ENCODE results near the gene APOB. TPM values are rescaled to one million over a fixed set of nuclear protein-coding genes. Genes with fewer than 3 reads are reported as not detected.
A peak's percentile ranks its signal among the peaks of the same experiment; 100 is the strongest.
"Not testable (repeated sequence)": the region's sequence is repeated elsewhere in the genome, so short reads cannot be mapped to it uniquely, and the experiment has no call there.

APOB gene
- polyA plus RNA-seq, 1 donor from 2014 or later = not detected

- Mint-ChIP-seq H3K27ac (no peak overlapping the region), H3K27me3 (peaks cover 7% of the 10 kb centered on the region), H3K9me3 (peaks cover 0 to 6% (median 0%) of the 10 kb centered on the region in 3 donors), H3K36me3 (no peaks in the 10 kb centered on the region), H3K4me3 (no peak overlapping the region), H3K4me1 (no peaks in the 10 kb centered on the region)
Observed at GRCh38 chr2:21032338-21033236, 11.3 kb downstream of the APOB start.

DNA sequence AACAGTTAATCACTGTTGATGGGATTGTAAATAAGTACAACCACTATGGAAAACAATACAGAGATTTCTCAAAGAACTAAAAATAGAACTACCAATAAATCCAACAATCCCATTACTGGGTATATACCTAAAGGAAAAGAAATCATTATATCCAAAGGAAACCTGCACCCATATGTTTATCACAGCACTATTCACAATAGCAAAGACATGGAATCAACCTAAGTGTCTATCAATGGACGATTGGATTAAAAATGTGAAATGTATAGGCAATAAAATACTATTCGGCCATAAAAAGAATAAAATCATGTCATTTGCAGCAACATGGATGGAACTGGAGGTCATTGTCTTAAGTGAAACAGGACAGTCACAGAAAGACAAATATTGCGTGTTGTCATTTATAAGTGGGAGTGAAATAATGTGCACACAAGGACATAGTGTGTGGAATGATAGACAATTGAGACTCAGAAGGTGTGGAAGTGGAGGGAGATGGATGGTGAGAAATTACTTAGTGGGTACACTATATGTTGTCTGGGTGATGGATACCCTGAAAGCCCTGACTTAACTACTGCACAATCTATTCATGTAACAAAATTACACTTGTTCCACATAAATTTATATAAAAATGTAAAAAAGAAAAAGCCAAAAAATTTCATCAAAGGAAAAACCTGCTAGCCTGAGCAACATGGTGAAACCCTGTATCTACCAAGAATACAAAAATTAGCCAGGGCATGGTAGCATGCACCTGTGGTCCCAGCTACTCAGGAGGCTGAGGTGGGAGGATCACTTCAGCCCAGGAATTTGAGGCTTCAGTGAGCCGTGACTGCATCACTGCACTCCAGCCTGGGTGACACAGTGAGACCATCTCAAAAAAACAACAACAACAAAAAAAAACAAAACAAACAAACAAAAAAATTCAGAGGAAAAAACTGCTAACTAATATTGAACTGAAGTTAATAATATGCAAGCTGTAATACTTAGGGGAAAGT lies 12.6 kb downstream of the APOB start:
- Mint-ChIP-seq H3K36me3 (no peaks in the 10 kb centered on the region), H3K27me3 (peaks cover 9% of the 10 kb centered on the region), H3K9me3 (peaks cover 0 to 4% (median 0%) of the 10 kb centered on the region in 3 donors), H3K4me3 (no peak overlapping the region), H3K4me1 (no peaks in the 10 kb centered on the region), H3K27ac (no peak overlapping the region)

GRCh38 chr2:21029519-21029918 lies 14.4 kb downstream of the APOB start:
- Mint-ChIP-seq H3K4me1 (no peaks in the 10 kb centered on the region), H3K27me3 (peaks cover 8% of the 10 kb centered on the region), H3K9me3 (no peaks in the 10 kb centered on the region), H3K4me3 (no peak overlapping the region), H3K27ac (no peak overlapping the region), H3K36me3 (no peaks in the 10 kb centered on the region)

DNA sequence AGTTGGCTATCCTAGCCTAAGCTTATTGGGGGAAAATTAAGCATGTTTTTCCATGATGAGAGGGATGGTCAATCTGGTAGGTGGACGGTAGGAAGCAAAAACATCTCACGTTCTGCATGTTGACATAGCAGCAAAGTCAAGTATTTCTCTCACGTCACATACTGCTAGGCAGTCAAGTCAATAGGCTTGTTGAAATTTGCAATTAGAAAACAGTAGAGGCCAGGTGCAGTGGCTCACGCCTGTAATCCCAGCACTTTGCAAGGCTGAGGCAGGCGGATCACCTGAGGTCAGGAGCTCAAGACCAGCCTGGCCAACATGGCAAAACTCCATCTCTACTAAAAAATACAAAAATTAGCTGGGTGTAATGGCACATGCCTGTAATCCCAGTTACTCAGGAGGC lies 14.9 kb downstream of the APOB start:
- not testable (repeated sequence) for H3K27ac Mint-ChIP-seq, H3K36me3 Mint-ChIP-seq, H3K4me3 Mint-ChIP-seq, H3K27me3 Mint-ChIP-seq, H3K4me1 Mint-ChIP-seq, H3K9me3 Mint-ChIP-seq

DNA sequence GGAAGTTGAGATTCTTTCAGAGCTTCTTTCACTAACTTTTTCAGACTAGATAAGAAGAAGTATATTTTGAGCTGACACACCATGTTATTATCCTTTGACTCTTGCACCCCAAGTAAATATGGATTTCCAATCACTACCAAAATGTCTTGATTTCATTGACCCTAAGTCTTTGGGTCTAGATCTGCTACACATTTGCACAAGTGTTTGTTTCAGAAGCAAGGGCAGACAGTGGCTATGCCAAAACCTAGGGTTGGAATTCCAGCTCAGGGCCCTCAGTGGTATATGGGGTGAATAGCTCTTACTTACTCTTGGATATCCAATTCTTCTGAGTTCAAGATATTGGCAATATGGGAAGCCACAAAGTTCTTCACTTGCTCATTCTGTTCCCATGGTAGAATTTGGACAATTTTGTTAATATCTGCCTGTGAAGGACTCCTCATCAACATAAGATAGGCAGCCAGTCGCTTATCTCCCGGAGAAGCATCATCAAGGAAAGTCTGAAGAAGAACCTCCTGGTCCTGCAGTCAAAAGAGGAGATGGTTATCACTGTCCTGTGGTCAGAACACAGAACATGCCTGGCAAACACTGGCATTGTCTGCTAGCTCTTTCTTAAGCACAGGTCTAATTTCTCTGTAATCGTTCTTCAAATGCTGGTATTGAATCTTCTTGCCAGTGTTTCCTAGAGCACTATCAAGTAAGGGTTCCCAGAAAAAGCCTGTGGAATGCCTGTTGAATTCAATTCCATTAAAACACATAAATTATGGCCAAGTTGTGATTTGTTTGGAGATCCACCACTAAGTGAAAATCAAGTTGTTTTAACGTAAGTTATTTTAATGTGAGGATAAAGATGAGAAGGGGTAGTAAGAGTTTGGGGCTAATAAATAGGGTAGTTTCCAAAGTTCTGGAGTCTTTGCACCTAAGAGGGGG lies 15.6 kb downstream of the APOB start:
- Mint-ChIP-seq H3K27ac (no peak overlapping the region), H3K9me3 (no peaks in the 10 kb centered on the region), H3K36me3 (no peaks in the 10 kb centered on the region), H3K4me3 (no peak overlapping the region), H3K27me3 (peaks cover 8% of the 10 kb centered on the region), H3K4me1 (no peaks in the 10 kb centered on the region)

- Mint-ChIP-seq H3K36me3 (no peaks in the 10 kb centered on the region), H3K4me3 (no peak overlapping the region), H3K4me1 (no peaks in the 10 kb centered on the region), H3K27me3 (peaks cover 8% of the 10 kb centered on the region), H3K9me3 (no peaks in the 10 kb centered on the region), H3K27ac (no peak overlapping the region)
Observed at GRCh38 chr2:21026479-21027282, 17.2 kb downstream of the APOB start.

DNA sequence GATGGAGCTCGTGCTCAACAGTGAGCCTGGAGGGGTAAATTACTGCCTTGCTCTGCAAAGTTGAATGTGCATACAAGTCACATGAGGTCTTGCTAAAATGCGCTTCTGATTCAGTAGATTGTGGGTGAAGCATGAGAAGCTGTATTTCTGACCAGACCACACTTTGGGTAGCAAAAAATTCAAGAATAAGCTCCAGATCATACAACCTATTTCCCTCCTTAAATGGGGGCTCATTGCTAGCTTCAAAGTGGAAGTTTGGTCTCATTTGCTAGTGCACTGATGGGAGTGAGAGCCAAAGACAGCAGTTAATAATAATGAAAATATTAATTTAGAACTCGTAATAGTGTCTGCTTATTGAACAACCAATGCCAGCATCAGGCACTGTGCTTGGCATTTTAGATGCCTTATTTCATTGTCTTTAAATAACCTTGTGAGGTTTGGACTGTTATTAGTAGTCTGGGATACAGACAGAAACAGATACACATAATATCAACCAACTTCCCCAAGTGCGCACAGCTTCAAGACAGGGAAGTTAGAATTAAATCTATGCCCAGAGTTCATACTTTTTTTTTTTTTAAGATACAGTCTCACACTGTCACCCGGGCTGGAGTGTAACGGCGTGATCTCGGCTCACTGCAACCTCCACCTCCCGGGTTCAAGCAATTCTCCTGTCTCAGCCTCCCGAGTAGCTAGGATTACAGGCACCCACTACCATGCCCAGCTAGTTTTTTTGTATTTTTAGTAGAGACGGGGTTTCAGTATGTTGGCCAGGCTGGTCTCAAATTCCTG lies 18.0 kb downstream of the APOB start:
- Mint-ChIP-seq H3K4me1 (no peaks in the 10 kb centered on the region), H3K27ac (no peak overlapping the region), H3K27me3 (peaks cover 8% of the 10 kb centered on the region), H3K36me3 (no peaks in the 10 kb centered on the region), H3K4me3 (no peak overlapping the region), H3K9me3 (no peaks in the 10 kb centered on the region)

DNA sequence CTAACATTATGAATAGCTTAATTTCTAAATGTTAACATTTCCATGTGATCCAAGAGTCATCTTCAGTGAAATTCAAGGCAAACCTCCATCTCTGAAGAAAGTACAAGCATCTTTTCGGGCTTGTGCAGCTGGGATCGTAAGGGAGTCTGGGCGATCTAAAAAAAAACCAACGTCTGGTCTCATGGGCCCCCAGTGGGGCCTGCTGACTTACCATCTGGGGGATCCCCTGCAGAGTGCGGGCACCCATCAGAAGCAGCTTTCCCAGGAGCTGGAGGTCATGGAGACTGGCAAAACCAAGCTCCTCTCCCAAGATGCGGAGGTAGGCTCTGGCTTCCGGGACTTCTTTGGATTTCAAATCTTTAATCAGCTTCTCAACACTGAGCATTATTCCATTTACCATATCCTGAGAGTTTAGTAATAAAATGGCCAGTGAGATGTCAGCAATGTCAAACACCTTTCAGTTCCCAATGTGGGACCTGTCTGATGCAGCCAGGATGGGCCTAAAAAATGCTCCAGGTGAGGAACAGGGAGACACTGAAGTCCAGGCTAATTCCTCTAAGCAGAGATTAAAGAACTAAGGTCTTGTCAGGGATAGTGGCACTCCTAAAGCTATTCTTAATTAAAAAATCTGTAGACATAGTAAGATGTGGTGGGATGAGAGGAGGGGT lies 19.0 kb downstream of the APOB start:
- Mint-ChIP-seq H3K36me3 (no peaks in the 10 kb centered on the region), H3K9me3 (no peaks in the 10 kb centered on the region), H3K4me1 (no peaks in the 10 kb centered on the region), H3K27ac (no peak overlapping the region), H3K27me3 (peaks cover 8% of the 10 kb centered on the region), H3K4me3 (no peak overlapping the region)

GRCh38 chr2:21024198-21024597 lies 19.7 kb downstream of the APOB start:
- H3K27me3 Mint-ChIP-seq = peaks cover 8% of the 10 kb centered on the region
- no peak overlapping the region for H3K4me3 Mint-ChIP-seq
- H3K4me1 Mint-ChIP-seq = no peaks in the 10 kb centered on the region
- no peak overlapping the region for H3K27ac Mint-ChIP-seq
- H3K36me3 Mint-ChIP-seq = no peaks in the 10 kb centered on the region
- H3K9me3 Mint-ChIP-seq = no peaks in the 10 kb centered on the region

- Mint-ChIP-seq H3K36me3 (no peaks in the 10 kb centered on the region), H3K4me3 (no peak overlapping the region), H3K4me1 (no peaks in the 10 kb centered on the region), H3K27ac (no peak overlapping the region), H3K9me3 (no peaks in the 10 kb centered on the region), H3K27me3 (peaks cover 8% of the 10 kb centered on the region)
Observed at GRCh38 chr2:21023419-21024181, 20.3 kb downstream of the APOB start.

- Mint-ChIP-seq H3K27me3 (peaks cover 6% of the 10 kb centered on the region), H3K4me1 (no peaks in the 10 kb centered on the region), H3K36me3 (no peaks in the 10 kb centered on the region), H3K9me3 (peaks cover 0 to 2% (median 0%) of the 10 kb centered on the region in 3 donors), H3K4me3 (peak overlapping the region in 1 of 4 donors; percentile 23), H3K27ac (no peak overlapping the region)
Observed at GRCh38 chr2:21022792-21023367, 21.0 kb downstream of the APOB start.

DNA sequence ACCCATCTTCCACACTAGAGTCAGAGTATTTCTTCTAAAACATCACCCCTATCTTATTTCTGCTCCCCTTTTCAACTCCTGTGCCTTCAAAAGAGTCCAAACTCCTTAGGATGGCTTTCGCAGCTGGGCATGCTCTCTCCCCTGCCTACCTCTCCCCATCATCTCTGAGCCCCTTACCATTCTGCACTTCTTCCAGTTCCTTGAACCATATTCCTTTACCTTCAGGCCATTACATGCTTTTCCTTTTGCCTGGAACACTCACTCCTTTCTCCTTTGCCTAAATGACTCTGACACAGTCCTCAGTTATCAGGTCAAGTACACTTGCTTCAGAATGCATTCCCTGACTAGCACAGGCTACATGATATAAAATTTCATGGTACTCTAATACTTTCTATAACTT lies 22.4 kb downstream of the APOB start:
- H3K27ac Mint-ChIP-seq = no peak overlapping the region
- peaks cover 3% of the 10 kb centered on the region for H3K27me3 Mint-ChIP-seq
- no peaks in the 10 kb centered on the region for H3K4me1 Mint-ChIP-seq
- H3K36me3 Mint-ChIP-seq = no peaks in the 10 kb centered on the region
- H3K9me3 Mint-ChIP-seq = peaks cover 0 to 4% (median 0%) of the 10 kb centered on the region in 3 donors
- H3K4me3 Mint-ChIP-seq = no peak overlapping the region

All from IgD-negative memory B cell (primary cell).